Stomach (tissue), 4 donors: ENCODE results near the gene TAX1BP1.
A peak's percentile ranks its signal among the peaks of the same experiment; 100 is the strongest.

Experiments
- EP300 ChIP-seq: sonication (generic); formaldehyde crosslinking; IDR thresholded peaks from one replicate; pipeline ENCODE4 v1.6.1; 2017; ENCODE audit warnings: antibody characterized with exemption
- POLR2A ChIP-seq, 4 donors: fragments of 450-650 bp; IDR thresholded peaks; one replicate each; pipeline ENCODE4 v1.6.1; 2016; ENCODE audit warnings: antibody characterized with exemption in 4 of 4, control low read depth in 2 of 4, mild to moderate bottlenecking in 1 of 4, moderate library complexity in 1 of 4
- POLR2AphosphoS5 ChIP-seq, 3 donors: sonication (generic); formaldehyde crosslinking; IDR thresholded peaks; one replicate each; pipeline ENCODE4 v1.6.1; 2016; ENCODE audit warnings: antibody characterized with exemption in 3 of 3
- TF ChIP-seq, protein P1 (sequence below), 7 experiments: fragments of 450-650 bp in 4 of 7; fragments of 200-600 bp in 3 of 7; sonication (generic) in 3 of 7; IDR thresholded peaks; one replicate each; pipeline ENCODE4 v1.5.1; 2016 to 2019; ENCODE audit warnings: antibody characterized with exemption in 7 of 7, control low read depth in 2 of 7, mild to moderate bottlenecking in 1 of 7

GRCh38 chr7:27709137-27710075 is 30.6 kb upstream of the TAX1BP1 start:
- TF ChIP-seq POLR2A (IDR thresholded peaks at IDR 0.05) (no peak), POLR2AphosphoS5 (IDR thresholded peaks at IDR 0.05) (peak in 1 of 3 donors; percentile 41), EP300 (no peak)
- TF ChIP-seq, protein P1, sequence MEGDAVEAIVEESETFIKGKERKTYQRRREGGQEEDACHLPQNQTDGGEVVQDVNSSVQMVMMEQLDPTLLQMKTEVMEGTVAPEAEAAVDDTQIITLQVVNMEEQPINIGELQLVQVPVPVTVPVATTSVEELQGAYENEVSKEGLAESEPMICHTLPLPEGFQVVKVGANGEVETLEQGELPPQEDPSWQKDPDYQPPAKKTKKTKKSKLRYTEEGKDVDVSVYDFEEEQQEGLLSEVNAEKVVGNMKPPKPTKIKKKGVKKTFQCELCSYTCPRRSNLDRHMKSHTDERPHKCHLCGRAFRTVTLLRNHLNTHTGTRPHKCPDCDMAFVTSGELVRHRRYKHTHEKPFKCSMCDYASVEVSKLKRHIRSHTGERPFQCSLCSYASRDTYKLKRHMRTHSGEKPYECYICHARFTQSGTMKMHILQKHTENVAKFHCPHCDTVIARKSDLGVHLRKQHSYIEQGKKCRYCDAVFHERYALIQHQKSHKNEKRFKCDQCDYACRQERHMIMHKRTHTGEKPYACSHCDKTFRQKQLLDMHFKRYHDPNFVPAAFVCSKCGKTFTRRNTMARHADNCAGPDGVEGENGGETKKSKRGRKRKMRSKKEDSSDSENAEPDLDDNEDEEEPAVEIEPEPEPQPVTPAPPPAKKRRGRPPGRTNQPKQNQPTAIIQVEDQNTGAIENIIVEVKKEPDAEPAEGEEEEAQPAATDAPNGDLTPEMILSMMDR (IDR thresholded peaks at IDR 0.05) = no peak
